Measurements from ENCODE around the gene SUN2. TPM values are rescaled to one million over a fixed set of nuclear protein-coding genes. Genes with fewer than 3 reads are reported as not detected.

The SUN2 gene
- total and polyA plus RNA-seq, 11 donors, result 41.3 to 405 (median 125) TPM

GRCh38 chr22:38740754-38741153, 15.0 kb downstream of the SUN2 start:
- H3K4me3 ChIP-seq, result no peak overlapping the region
- H3K27me3 ChIP-seq, result no peaks in the 10 kb centered on the region
- peak in 2 of 5 donors; percentile 8 to 27 for DNase-seq
- no peak for TF ChIP-seq CTCF (IDR thresholded peaks at IDR 0.05)
- no peak for TF ChIP-seq POLR2A (IDR thresholded peaks at IDR 0.05)
- 83 to 90% (median 87%) methylated on average over 8 of the region's 8 CpGs for WGBS, 4 donors
- intact Hi-C loops (cut with DNase I), result no loop called here
- peaks cover 8 to 100% (median 100%) of the 10 kb centered on the region in 9 donors for H3K36me3 ChIP-seq
- no peak for ATAC-seq
- H3K27ac ChIP-seq, result no peak overlapping the region
- H3K4me1 ChIP-seq, result peaks cover 0 to 8% (median 3%) of the 10 kb centered on the region in 12 donors
- no peaks in the 10 kb centered on the region for H3K9me3 ChIP-seq

GRCh38 chr22:38740116-38740723, 15.6 kb downstream of the SUN2 start:
- TF ChIP-seq POLR2A (IDR thresholded peaks at IDR 0.05) (no peak), CTCF (IDR thresholded peaks at IDR 0.05) (no peak)
- Histone ChIP-seq H3K36me3 (peaks cover 8 to 100% (median 97%) of the 10 kb centered on the region in 9 donors), H3K4me1 (peaks cover 0 to 10% (median 4%) of the 10 kb centered on the region in 12 donors), H3K27ac (peak overlapping the region in 1 of 12 donors; percentile 15), H3K27me3 (no peaks in the 10 kb centered on the region), H3K4me3 (no peak overlapping the region), H3K9me3 (no peaks in the 10 kb centered on the region)
- 87 to 93% (median 92%) methylated on average over 15 of the region's 15 CpGs for WGBS, 4 donors
- intact Hi-C loops (cut with DNase I), result no loop called here
- DNase-seq, result peak in 3 of 5 donors; percentile 12 to 53 (median 13)
- no peak for ATAC-seq

- WGBS, 4 donors, result 79 to 91% (median 87%) methylated on average over 10 to 20 of the region's 20 CpGs
- TF ChIP-seq CTCF (IDR thresholded peaks at IDR 0.05) (no peak), POLR2A (IDR thresholded peaks at IDR 0.05) (no peak)
- Histone ChIP-seq H3K27me3 (no peaks in the 10 kb centered on the region), H3K9me3 (no peaks in the 10 kb centered on the region), H3K27ac (peak overlapping the region in 1 of 12 donors; percentile 15), H3K4me1 (peaks cover 0 to 17% (median 6%) of the 10 kb centered on the region in 12 donors), H3K4me3 (no peak overlapping the region), H3K36me3 (peaks cover 8 to 100% (median 94%) of the 10 kb centered on the region in 9 donors)
- intact Hi-C loops (cut with DNase I), result no loop called here
- DNase-seq (peak in 3 of 5 donors; percentile 29 to 54 (median 42)), ATAC-seq (peak; percentile 26 to 66 (median 52))
These were observed 16.3 kb downstream of the SUN2 start for GRCh38 chr22:38739300-38740055.

- Histone ChIP-seq H3K36me3 (peaks cover 8 to 99% (median 87%) of the 10 kb centered on the region in 9 donors), H3K27ac (peak overlapping the region in 1 of 12 donors; percentile 26), H3K9me3 (no peaks in the 10 kb centered on the region), H3K27me3 (no peaks in the 10 kb centered on the region), H3K4me3 (no peak overlapping the region), H3K4me1 (peaks cover 0 to 26% (median 14%) of the 10 kb centered on the region in 12 donors)
- 95 to 98% (median 95%) methylated on average over 17 to 18 of the region's 18 CpGs for WGBS, 4 donors
- intact Hi-C loops (cut with DNase I), result no loop called here
- no peak for TF ChIP-seq CTCF (IDR thresholded peaks at IDR 0.05)
- no peak for TF ChIP-seq POLR2A (IDR thresholded peaks at IDR 0.05)
- DNase-seq, result peak in 3 of 5 donors; percentile 13 to 42 (median 18)
- ATAC-seq, result no peak
These were observed 17.2 kb downstream of the SUN2 start for GRCh38 chr22:38738475-38739070.
